CD14-positive monocyte (primary cell): ENCODE measurements around the gene AP2A1. TPM values are rescaled to one million over a fixed set of nuclear protein-coding genes. Genes with fewer than 3 reads are reported as not detected.

ENCODE experiments used
- DNase-seq, 3 donors: peaks; one replicate each; pipeline ENCODE4 v3.0.0-alpha.2; 2011 to 2022
- H2AFZ ChIP-seq: 2 replicates; pipeline ENCODE4 v1.6.0; 2012; ENCODE audit warnings: mild to moderate bottlenecking, low read depth, low read length, inconsistent platforms; ENCODE audit not compliant: insufficient read depth, poor library complexity, severe bottlenecking
- H3K27ac ChIP-seq, 2 donors: 1 replicate in 1 of 2; 2 replicates in 1 of 2; pipeline ENCODE4 v1.5.1; 2012 to 2013; ENCODE audit warnings: low read length in 2 of 2, control low read depth in 1 of 2, inconsistent platforms in 1 of 2, low read depth in 1 of 2, mild to moderate bottlenecking in 1 of 2
- H3K27me3 ChIP-seq, 2 donors: one replicate each; pipeline versions ENCODE4 v1.6.0 to v1.6.1; 2011 to 2013; ENCODE audit warnings: low read length in 2 of 2; ENCODE audit not compliant: control insufficient read depth in 2 of 2, insufficient read depth in 2 of 2
- H3K36me3 ChIP-seq, 2 donors: replicated peaks in 1 of 2; 1 replicate in 1 of 2; 2 replicates in 1 of 2; pipeline versions ENCODE4 v1.5.1 to v1.6.1; 2012 to 2013; ENCODE audit warnings: low read length in 2 of 2, control low read depth in 1 of 2, inconsistent platforms in 1 of 2, mild to moderate bottlenecking in 1 of 2; ENCODE audit not compliant: insufficient read depth in 2 of 2, control insufficient read depth in 1 of 2
- H3K4me1 ChIP-seq, 2 donors: 1 replicate in 1 of 2; 2 replicates in 1 of 2; pipeline versions ENCODE4 v1.5.1 to v1.6.1; 2012 to 2013; ENCODE audit warnings: low read length in 2 of 2, control low read depth in 1 of 2, inconsistent platforms in 1 of 2, mild to moderate bottlenecking in 1 of 2, moderate library complexity in 1 of 2; ENCODE audit not compliant: insufficient read depth in 2 of 2, control insufficient read depth in 1 of 2
- H3K4me2 ChIP-seq: replicated peaks from 2 replicates; pipeline ENCODE3; 2012; ENCODE audit warnings: low read length, moderate library complexity, mild to moderate bottlenecking; ENCODE audit not compliant: poor library complexity, severe bottlenecking; ENCODE audit errors: extremely low read depth
- H3K4me3 ChIP-seq, 3 experiments: fragments of 200-600 bp in 1 of 3; sonication (generic) in 1 of 3; replicated peaks in 1 of 3; 1 replicate in 2 of 3; 2 replicates in 1 of 3; pipeline ENCODE4 v1.5.1; 2011 to 2013; ENCODE audit warnings: low read length in 3 of 3, mild to moderate bottlenecking in 3 of 3, control low read depth in 2 of 3, low read depth in 2 of 3, inconsistent platforms in 1 of 3, moderate library complexity in 1 of 3
- H3K79me2 ChIP-seq: 2 replicates; pipeline ENCODE4 v1.6.0; 2012; ENCODE audit warnings: mild to moderate bottlenecking, control low read depth, inconsistent platforms, low read length, moderate library complexity; ENCODE audit not compliant: insufficient read depth
- H3K9ac ChIP-seq: 2 replicates; pipeline ENCODE4 v1.6.0; 2017; ENCODE audit warnings: low read length, mild to moderate bottlenecking; ENCODE audit not compliant: insufficient read depth, poor library complexity, severe bottlenecking
- H3K9me3 ChIP-seq, 2 donors: replicated peaks in 1 of 2; 1 replicate in 1 of 2; 2 replicates in 1 of 2; pipeline versions ENCODE4 v1.5.1 to v1.6.1; 2012 to 2013; ENCODE audit warnings: low read length in 2 of 2, control low read depth in 1 of 2; ENCODE audit not compliant: control insufficient read depth in 1 of 2, insufficient read depth in 1 of 2
- H4K20me1 ChIP-seq: 2 replicates; pipeline ENCODE4 v1.6.0; 2012; ENCODE audit warnings: mild to moderate bottlenecking, low read length, control low read depth, moderate library complexity; ENCODE audit not compliant: insufficient read depth
- H3K27ac Mint-ChIP-seq, 7 donors: one replicate each; pipeline ENCODE4 v1.8.0; 2020; ENCODE audit warnings: mild to moderate bottlenecking in 7 of 7, mixed read lengths in 7 of 7, moderate library complexity in 6 of 7, inconsistent platforms in 2 of 7
- H3K27me3 Mint-ChIP-seq, 3 donors: one replicate each; pipeline ENCODE4 v1.8.0; 2021 to 2022; ENCODE audit warnings: low read depth in 3 of 3, mild to moderate bottlenecking in 3 of 3, mixed read lengths in 3 of 3, moderate library complexity in 3 of 3, inconsistent platforms in 1 of 3
- H3K36me3 Mint-ChIP-seq, 2 donors: one replicate each; pipeline ENCODE4 v1.8.0; 2020; ENCODE audit warnings: mixed read lengths in 2 of 2, inconsistent platforms in 1 of 2, mild to moderate bottlenecking in 1 of 2
- H3K4me1 Mint-ChIP-seq: one replicate; pipeline ENCODE4 v1.8.0; 2020; ENCODE audit warnings: mild to moderate bottlenecking, mixed read lengths
- H3K4me3 Mint-ChIP-seq, 2 donors: one replicate each; pipeline ENCODE4 v1.8.0; 2020; ENCODE audit warnings: mild to moderate bottlenecking in 2 of 2, mixed read lengths in 2 of 2, moderate library complexity in 1 of 2
- H3K9me3 Mint-ChIP-seq, 7 donors: one replicate each; pipeline ENCODE4 v1.8.0; 2020 to 2022; ENCODE audit warnings: mixed read lengths in 7 of 7, mild to moderate bottlenecking in 6 of 7, moderate library complexity in 6 of 7, inconsistent platforms in 2 of 7
- WGBS: methylation state at CpG from one replicate; pipeline ENCODE4 v1.1.5; 2013; ENCODE audit warnings: missing lambda C conversion rate; ENCODE audit not compliant: insufficient coverage; 5-methylcytosine and 5-hydroxymethylcytosine counted together
- intact Hi-C, 2 donors: fragments of 100-400 bp; cut with micrococcal nuclease; formaldehyde crosslinking; loops; one replicate each; pipeline versions ENCODE4 v1.15.0 to v1.15.1; 2023
- polyA plus RNA-seq, 3 donors: library from polyadenylated mRNA; depleted of rRNA in 1 of 3; unstranded in 2 of 3; stranded (reverse) in 1 of 3; fragments of 300-500 nt in 2 of 3; fragments of >200 nt in 1 of 3; fragmentation: Illumina TruSeq in 2 of 3; gene quantifications; 1 replicate in 2 of 3; 2 replicates in 1 of 3; pipeline ENCODE4 v1.2.3, GENCODE V29; 2012 to 2021
- TF ChIP-seq, protein P1 (sequence below): fragments of 200-600 bp; IDR thresholded peaks from one replicate; pipeline ENCODE4 v1.8.0; 2022; ENCODE audit warnings: antibody characterized with exemption, mild to moderate bottlenecking

The AP2A1 gene
- polyA plus RNA-seq, 3 donors = 12.1 to 117 (median 15.1) TPM

DNA sequence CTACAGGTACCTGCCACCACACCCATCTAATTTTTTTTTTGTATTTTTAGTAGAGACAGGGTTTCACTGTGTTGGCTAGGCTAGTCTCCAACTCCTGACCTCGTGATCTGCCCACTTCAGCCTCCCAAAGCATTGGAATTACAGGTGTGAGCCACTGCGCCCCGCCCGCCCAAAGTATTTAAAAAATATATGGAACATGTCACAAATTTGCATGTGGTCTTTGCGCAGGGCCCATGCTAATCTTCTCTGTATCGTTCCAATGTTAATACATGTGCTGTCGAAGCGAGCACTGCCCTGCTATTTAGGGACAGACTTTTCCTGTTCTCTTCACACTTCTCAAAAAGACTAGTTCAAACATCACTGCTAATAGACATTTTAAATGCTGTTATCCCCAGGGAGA is 2.5 kb upstream of the AP2A1 start:
- Mint-ChIP-seq H3K4me3 (no peak overlapping the region), H3K27ac (no peak overlapping the region), H3K4me1 (peaks cover 43% of the 10 kb centered on the region), H3K36me3 (peaks cover 3 to 5% of the 10 kb centered on the region in 2 donors), H3K9me3 (no peaks in the 10 kb centered on the region), H3K27me3 (peaks cover 0 to 1% (median 0%) of the 10 kb centered on the region in 3 donors)
- DNase-seq = no peak
- intact Hi-C loops = no loop called here
- Histone ChIP-seq H3K9me3 (no peaks in the 10 kb centered on the region), H3K79me2 (peaks cover 25% of the 10 kb centered on the region), H3K9ac (no peak overlapping the region), H3K36me3 (no peaks in the 10 kb centered on the region), H3K27me3 (no peaks in the 10 kb centered on the region), H2AFZ (no peak overlapping the region), H3K4me3 (no peak overlapping the region), H3K27ac (no peak overlapping the region), H3K4me2 (no peak overlapping the region), H3K4me1 (peaks cover 29 to 34% of the 10 kb centered on the region in 2 donors), H4K20me1 (peaks cover 21% of the 10 kb centered on the region)
- TF ChIP-seq, protein P1, sequence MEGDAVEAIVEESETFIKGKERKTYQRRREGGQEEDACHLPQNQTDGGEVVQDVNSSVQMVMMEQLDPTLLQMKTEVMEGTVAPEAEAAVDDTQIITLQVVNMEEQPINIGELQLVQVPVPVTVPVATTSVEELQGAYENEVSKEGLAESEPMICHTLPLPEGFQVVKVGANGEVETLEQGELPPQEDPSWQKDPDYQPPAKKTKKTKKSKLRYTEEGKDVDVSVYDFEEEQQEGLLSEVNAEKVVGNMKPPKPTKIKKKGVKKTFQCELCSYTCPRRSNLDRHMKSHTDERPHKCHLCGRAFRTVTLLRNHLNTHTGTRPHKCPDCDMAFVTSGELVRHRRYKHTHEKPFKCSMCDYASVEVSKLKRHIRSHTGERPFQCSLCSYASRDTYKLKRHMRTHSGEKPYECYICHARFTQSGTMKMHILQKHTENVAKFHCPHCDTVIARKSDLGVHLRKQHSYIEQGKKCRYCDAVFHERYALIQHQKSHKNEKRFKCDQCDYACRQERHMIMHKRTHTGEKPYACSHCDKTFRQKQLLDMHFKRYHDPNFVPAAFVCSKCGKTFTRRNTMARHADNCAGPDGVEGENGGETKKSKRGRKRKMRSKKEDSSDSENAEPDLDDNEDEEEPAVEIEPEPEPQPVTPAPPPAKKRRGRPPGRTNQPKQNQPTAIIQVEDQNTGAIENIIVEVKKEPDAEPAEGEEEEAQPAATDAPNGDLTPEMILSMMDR = no peak
- WGBS = 100% methylated on average over 2 of the region's 8 CpGs

DNA sequence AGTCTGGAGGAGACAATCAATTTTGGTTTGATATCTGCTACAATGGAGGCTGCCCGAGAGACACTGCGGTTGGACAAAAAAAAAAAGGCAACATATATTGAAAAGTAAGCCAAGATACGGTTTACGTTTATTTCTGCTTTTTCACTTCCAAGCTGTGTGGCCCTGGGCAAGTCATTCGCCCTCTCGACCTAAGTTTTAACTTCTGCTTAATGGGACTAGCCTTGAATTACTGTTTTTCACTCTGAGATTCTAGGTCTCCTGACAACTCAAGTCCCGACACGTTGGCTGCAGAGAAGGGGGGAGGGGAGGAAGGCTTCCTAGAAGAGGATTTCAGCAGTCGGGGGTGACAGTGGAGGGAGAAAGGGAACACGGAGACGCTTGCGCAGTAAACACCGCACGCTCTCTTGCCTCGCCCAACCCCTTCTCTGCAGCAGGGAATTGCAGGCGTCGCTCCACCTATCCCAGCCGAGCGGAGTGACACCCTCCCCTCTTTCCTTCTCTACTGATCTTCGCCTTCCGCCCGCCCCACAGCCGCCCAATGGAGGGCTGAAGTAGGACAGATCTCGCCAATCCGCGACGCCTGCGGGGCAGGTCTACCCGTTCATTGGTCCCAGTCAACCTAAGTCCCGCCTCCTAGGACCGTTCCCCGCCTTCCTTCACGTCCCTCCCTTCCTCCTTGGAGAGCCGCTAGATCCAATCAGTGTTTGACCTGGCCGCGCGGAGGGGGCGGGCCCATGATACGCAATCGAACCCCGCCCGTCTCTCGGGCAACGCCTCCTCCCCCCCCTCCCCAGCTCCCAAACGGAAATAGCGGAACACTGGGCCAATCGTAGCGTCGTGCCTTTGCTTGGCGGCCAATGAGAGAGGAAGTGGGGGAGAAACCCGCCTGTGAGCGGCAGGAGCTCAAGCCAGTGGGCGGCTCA is 533 bp upstream of the AP2A1 start:
- peaks cover 1 to 2% (median 2%) of the 10 kb centered on the region in 3 donors for H3K27me3 Mint-ChIP-seq
- H3K4me1 Mint-ChIP-seq = peaks cover 42% of the 10 kb centered on the region
- peak overlapping the region; percentile 95 to 99 (median 98) for H3K27ac Mint-ChIP-seq
- Histone ChIP-seq H3K79me2 (peaks cover 44% of the 10 kb centered on the region), H3K9ac (peak overlapping the region; percentile 56), H4K20me1 (peaks cover 33% of the 10 kb centered on the region), H3K4me3 (peak overlapping the region; percentile 33 to 74 (median 47)), H3K36me3 (peaks cover 0 to 12% of the 10 kb centered on the region in 2 donors), H2AFZ (peak overlapping the region; percentile 76), H3K4me2 (peak overlapping the region; percentile 74), H3K27ac (peak overlapping the region; percentile 89 to 92), H3K27me3 (no peaks in the 10 kb centered on the region), H3K9me3 (no peaks in the 10 kb centered on the region), H3K4me1 (peaks cover 29 to 30% of the 10 kb centered on the region in 2 donors)
- WGBS = under 1% methylated on average over 37 of the region's 53 CpGs
- peak; percentile 100 for DNase-seq
- H3K9me3 Mint-ChIP-seq = no peaks in the 10 kb centered on the region
- intact Hi-C loops = loop anchor here (2.0 to 5.0 kb wide), 5 partner anchors 41 to 125 kb away; partner anchors contain the start of genes MED25 (in 1 of the 2), PNKP (in 1 of the 2) and RRAS (in 1 of the 2)
- TF ChIP-seq, protein P1 = no peak
- H3K4me3 Mint-ChIP-seq = peak overlapping the region; percentile 85 to 95
- H3K36me3 Mint-ChIP-seq = peaks cover 6 to 13% of the 10 kb centered on the region in 2 donors
